ENCODE measurements around the gene MOBP.

- TF ChIP-seq POLR2AphosphoS5 (IDR thresholded peaks at IDR 0.05; ENCODE audit: borderline replicate concordance, low read depth, low read length) (no peak), EZH2 (IDR thresholded peaks at IDR 0.05) (no peak), FOXP2 (optimal IDR thresholded peaks at IDR 0.05; ENCODE audit: control extremely low read depth, extremely low read length, insufficient read depth) (no peak)
These were observed 12.4 kb downstream of the MOBP start for GRCh38 chr3:39479701-39480414.

All from SK-N-MC (cell line).